GM23248 (cell line): ENCODE data around the gene GNB1. TPM values are rescaled to one million over a fixed set of nuclear protein-coding genes. Genes with fewer than 3 reads are reported as not detected.

ENCODE experiments used
- DNase-seq: peaks from one replicate; pipeline ENCODE4 v3.0.0-alpha.2; 2015
- H2AFZ ChIP-seq: fragments of 200-600 bp; sonication (generic); 2 replicates; pipeline ENCODE4 v1.6.1; 2016; ENCODE audit warnings: antibody characterized with exemption
- H3F3A ChIP-seq: fragments of 200-600 bp; sonication (generic); 2 replicates; pipeline ENCODE4 v1.6.1; 2016; ENCODE audit warnings: mild to moderate bottlenecking, antibody characterized with exemption, mixed run types; ENCODE audit not compliant: insufficient read depth
- H3K27ac ChIP-seq: fragments of 200-600 bp; sonication (generic); 2 replicates; pipeline ENCODE4 v1.5.1; 2016; ENCODE audit warnings: mild to moderate bottlenecking
- H3K27me3 ChIP-seq: fragments of 200-600 bp; sonication (generic); replicated peaks from 2 replicates; pipeline ENCODE4 v1.6.1; 2016; ENCODE audit warnings: mild to moderate bottlenecking; ENCODE audit not compliant: insufficient read depth
- H3K36me3 ChIP-seq: fragments of 200-600 bp; sonication (generic); 2 replicates; pipeline ENCODE4 v1.6.1; 2016; ENCODE audit warnings: low read depth, mild to moderate bottlenecking
- H3K4me1 ChIP-seq: fragments of 200-600 bp; sonication (generic); 2 replicates; pipeline ENCODE4 v1.6.1; 2016; ENCODE audit warnings: mild to moderate bottlenecking; ENCODE audit not compliant: insufficient read depth
- H3K4me2 ChIP-seq: fragments of 200-600 bp; sonication (generic); one replicate; pipeline ENCODE4 v1.6.1; 2016; ENCODE audit warnings: mild to moderate bottlenecking; ENCODE audit not compliant: unreplicated experiment
- H3K4me3 ChIP-seq: fragments of 200-600 bp; sonication (generic); 2 replicates; pipeline ENCODE4 v1.5.1; 2016; ENCODE audit warnings: mild to moderate bottlenecking
- H3K79me2 ChIP-seq: fragments of 200-600 bp; sonication (generic); 2 replicates; pipeline ENCODE4 v1.6.1; 2016; ENCODE audit warnings: mild to moderate bottlenecking; ENCODE audit not compliant: insufficient read depth
- H3K9ac ChIP-seq: fragments of 200-600 bp; sonication (generic); 2 replicates; pipeline ENCODE4 v1.6.1; 2016; ENCODE audit warnings: mild to moderate bottlenecking
- H3K9me2 ChIP-seq: fragments of 200-600 bp; sonication (generic); 2 replicates; pipeline ENCODE4 v1.6.1; 2016; ENCODE audit warnings: mixed run types, mild to moderate bottlenecking, moderate library complexity; ENCODE audit not compliant: insufficient read depth
- H3K9me3 ChIP-seq: fragments of 200-600 bp; sonication (generic); one replicate; pipeline ENCODE4 v1.6.1; 2017; ENCODE audit warnings: low read depth
- H4K20me1 ChIP-seq: fragments of 200-600 bp; sonication (generic); 2 replicates; pipeline ENCODE4 v1.6.0; 2016; ENCODE audit not compliant: insufficient read depth
- EZH2 ChIP-seq: fragments of 200-600 bp; sonication (generic); IDR thresholded peaks from 2 replicates; pipeline ENCODE4 v1.6.1; 2018; ENCODE audit warnings: antibody characterized with exemption, mild to moderate bottlenecking; ENCODE audit not compliant: insufficient read depth, poor library complexity, severe bottlenecking
- EZH2phosphoT487 ChIP-seq: fragments of 200-600 bp; sonication (generic); IDR thresholded peaks from 2 replicates; pipeline ENCODE4 v1.6.1; 2018; ENCODE audit warnings: antibody characterized with exemption, moderate library complexity, mild to moderate bottlenecking, low read depth; ENCODE audit not compliant: insufficient read depth
- WGBS, 2 experiments: methylation state at CpG; one replicate each; pipeline ENCODE4 v1.1.6; 2015 to 2017; ENCODE audit warnings: low lambda C conversion rate in 2 of 2, low coverage in 1 of 2; ENCODE audit errors: missing lambda C conversion rate in 2 of 2; 5-methylcytosine and 5-hydroxymethylcytosine counted together
- in situ Hi-C: fragments of 300-500 bp; cut with MboI; formaldehyde crosslinking; loops from 2 replicates; pipeline ENCODE4 v1.15.0; 2020
- polyA plus RNA-seq: library from polyadenylated mRNA; unstranded; fragments of >200 nt; fragmentation: Nextera tagmentation; extraction: Ambion mirVana; gene quantifications from 2 replicates; pipeline ENCODE4 v1.2.1, GENCODE V29; 2016
- total RNA-seq: library from RNA; depleted of rRNA; stranded (reverse); fragments of >200 nt; shearing (Covaris generic); gene quantifications from 2 replicates; pipeline ENCODE4 v1.2.3, GENCODE V29; 2014

Gene GNB1
- total and polyA plus RNA-seq, 2 experiments from 2014 or later = 92.0 to 97.7 TPM

GRCh38 chr1:1915911-1916840 lies 25.3 kb upstream of the GNB1 start:
- DNase-seq = no peak
- H3K4me3 ChIP-seq = no peak overlapping the region
- H3K9me2 ChIP-seq = no peaks in the 10 kb centered on the region
- H3K27me3 ChIP-seq = no peaks in the 10 kb centered on the region
- no peaks in the 10 kb centered on the region for H3K36me3 ChIP-seq
- H2AFZ ChIP-seq = no peak overlapping the region
- no peaks in the 10 kb centered on the region for H3F3A ChIP-seq
- H3K79me2 ChIP-seq = no peaks in the 10 kb centered on the region
- in situ Hi-C loops = no loop called here
- WGBS, 2 experiments = 82 to 84% methylated on average over 23 of the region's 23 CpGs
- H3K4me1 ChIP-seq = no peaks in the 10 kb centered on the region
- no peaks in the 10 kb centered on the region for H4K20me1 ChIP-seq
- no peak overlapping the region for H3K27ac ChIP-seq
- no peak overlapping the region for H3K9ac ChIP-seq
- no peak overlapping the region for H3K4me2 ChIP-seq
- no peak for TF ChIP-seq EZH2phosphoT487
- TF ChIP-seq EZH2 = no peak
- no peaks in the 10 kb centered on the region for H3K9me3 ChIP-seq

DNA sequence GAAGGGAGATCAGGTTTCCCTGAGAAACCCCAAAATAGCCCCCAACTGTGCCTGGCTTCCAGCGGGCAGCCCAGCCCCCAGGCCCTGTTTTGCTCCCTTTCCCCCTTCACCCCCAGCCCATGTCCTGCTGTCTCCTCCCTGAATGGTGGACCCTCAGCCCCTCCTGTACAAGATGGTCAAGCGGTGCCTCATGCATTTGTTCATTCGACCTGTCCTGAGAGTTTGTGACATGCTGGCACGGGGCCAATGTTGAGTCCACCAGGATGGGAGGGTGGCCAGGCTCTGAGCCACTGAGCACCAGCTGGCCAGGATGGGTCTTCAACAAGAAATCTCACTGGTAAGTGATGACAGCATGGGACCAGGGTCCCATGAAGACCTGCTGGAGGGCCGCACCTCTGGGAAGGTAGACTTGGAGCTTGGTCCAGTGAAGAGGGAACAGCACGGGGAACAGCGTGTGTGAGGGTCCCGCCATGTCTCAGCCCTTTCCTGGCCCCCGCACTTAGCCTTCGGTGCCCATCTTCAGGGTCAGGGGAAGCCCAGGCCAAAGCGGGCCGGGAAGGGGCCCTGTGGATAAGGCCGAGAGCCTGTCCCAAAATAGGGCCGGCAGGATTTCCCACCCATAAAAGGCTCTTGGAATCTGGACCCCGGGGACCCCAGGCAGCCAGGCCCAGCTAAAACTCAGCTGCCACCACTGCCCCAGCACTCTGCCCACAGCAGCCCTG lies 24.2 kb upstream of the GNB1 start, which contains the start of gene CALML6:
TSS of gene CALML6 (plus strand) at position 290 of the 722 bp plus-strand sequence. CDS start at position 311, 21 bp downstream.
- Histone ChIP-seq H3K4me1 (peaks cover under 1% of the 10 kb centered on the region; the same call in 1 of the 2 replicates), H2AFZ (no peak within 1 kb of the TSS)
- in situ Hi-C loops = no loop called here

DNA sequence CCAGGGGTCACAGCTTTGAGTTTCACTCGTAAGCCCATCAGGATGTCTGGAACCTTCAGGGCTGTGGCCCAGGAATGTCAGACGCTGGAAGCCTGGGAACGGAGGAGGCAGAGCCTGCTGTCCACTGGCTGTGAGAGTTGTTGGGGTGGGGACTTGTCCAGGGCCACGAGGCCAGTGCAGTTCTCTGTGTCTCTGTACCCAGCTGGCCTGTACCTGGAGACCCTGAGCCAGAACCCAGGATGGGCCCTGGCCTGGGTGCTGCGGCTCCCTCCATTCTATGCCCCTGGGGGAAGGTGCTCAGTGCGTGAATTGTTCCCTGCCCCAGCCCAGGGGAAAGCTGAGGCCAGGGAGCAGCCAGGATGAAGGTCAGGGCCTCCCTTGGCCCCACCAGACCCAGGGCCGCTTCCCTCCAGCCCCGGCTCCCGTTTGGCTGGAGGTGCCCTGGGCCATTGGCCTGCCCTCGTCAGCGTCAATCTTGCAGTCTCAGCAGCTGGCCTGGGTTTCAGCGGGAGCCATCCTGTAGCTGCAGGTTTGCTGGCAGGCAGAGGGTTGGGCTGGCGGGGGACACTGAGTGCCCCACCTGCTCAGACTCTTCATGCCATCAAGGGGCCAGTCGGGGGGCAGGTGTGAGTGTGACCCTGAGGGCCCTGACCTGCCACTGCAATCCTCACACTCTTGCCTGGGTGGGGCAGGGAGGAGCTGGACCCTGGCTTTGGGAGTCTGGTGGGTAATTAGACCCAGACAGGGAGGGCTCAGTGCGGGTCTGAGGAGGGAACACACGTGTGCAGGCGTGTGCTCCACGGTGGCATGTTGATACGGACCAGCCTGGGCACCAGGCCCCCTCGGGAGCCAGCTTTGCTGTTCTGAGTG lies 23.4 kb upstream of the GNB1 start:
- no peaks in the 10 kb centered on the region for H3F3A ChIP-seq
- no peak for TF ChIP-seq EZH2phosphoT487
- no peak for TF ChIP-seq EZH2
- H3K4me3 ChIP-seq = no peak overlapping the region
- 44 to 49% methylated on average over 19 to 20 of the region's 20 CpGs for WGBS, 2 experiments
- H3K27ac ChIP-seq = no peak overlapping the region
- H3K9me2 ChIP-seq = no peaks in the 10 kb centered on the region
- H3K4me1 ChIP-seq = peaks cover 5% of the 10 kb centered on the region; the same call in 1 of the 2 replicates
- H2AFZ ChIP-seq = no peak overlapping the region
- H3K4me2 ChIP-seq = no peak overlapping the region
- no peak overlapping the region for H3K9ac ChIP-seq
- in situ Hi-C loops = no loop called here
- H4K20me1 ChIP-seq = no peaks in the 10 kb centered on the region
- H3K79me2 ChIP-seq = no peaks in the 10 kb centered on the region
- no peak for DNase-seq
- no peaks in the 10 kb centered on the region for H3K27me3 ChIP-seq
- no peaks in the 10 kb centered on the region for H3K36me3 ChIP-seq
- H3K9me3 ChIP-seq = no peaks in the 10 kb centered on the region

More for the DNA sequence above, 24.2 kb upstream of the GNB1 start, which contains the start of gene CALML6:
- H3K27me3 ChIP-seq = no peaks in the 10 kb centered on the region
- H3K9ac ChIP-seq = no peak within 1 kb of the TSS
- no peaks in the 10 kb centered on the region for H3K9me2 ChIP-seq
- TF ChIP-seq EZH2 = no peak
- no peak for TF ChIP-seq EZH2phosphoT487
- H3K9me3 ChIP-seq = no peaks in the 10 kb centered on the region
- H3K36me3 ChIP-seq = no peaks in the 10 kb centered on the region
- 82 to 84% methylated on average over 10 to 14 of the region's 15 CpGs for WGBS, 2 experiments
- H3K4me3 ChIP-seq = no peak within 1 kb of the TSS
- no peak for DNase-seq
- no peak within 1 kb of the TSS for H3K27ac ChIP-seq
- H4K20me1 ChIP-seq = no peaks in the 10 kb centered on the region
- H3K4me2 ChIP-seq = no peak within 1 kb of the TSS
- no peaks in the 10 kb centered on the region for H3F3A ChIP-seq
- H3K79me2 ChIP-seq = no peaks in the 10 kb centered on the region
